ENCODE data around the gene DNAJC5G.

- TF ChIP-seq CTCF (IDR thresholded peaks at IDR 0.05 in 8 of 11, conservative IDR thresholded peaks at IDR 0.05 in 3 of 11) (peak; percentile 28 to 74 (median 64)), POLR2AphosphoS5 (IDR thresholded peaks at IDR 0.05) (peak; percentile 6 to 67 (median 40)), POLR2A (IDR thresholded peaks at IDR 0.05) (no peak)
These were observed 25.2 kb upstream of the DNAJC5G start for GRCh38 chr2:27249891-27250651.
